NCI-H82 treated with DMSO at 0.1 percent for 48 hours (cell line): Measurements from ENCODE around the gene TMEM44.
"Not testable (repeated sequence)": the region's sequence is repeated elsewhere in the genome, so short reads cannot be mapped to it uniquely, and the experiment has no call there.

Source experiments
- DNase-seq: peaks from one replicate; lab custom pipeline; 2025; ENCODE audit not compliant: unreplicated experiment; lab: John Stamatoyannopoulos, UW

The TMEM44 gene

GRCh38 chr3:194647747-194648146 is 14.5 kb upstream of the TMEM44 start:
- no peak for DNase-seq

GRCh38 chr3:194642769-194643168 is 9.6 kb upstream of the TMEM44 start:
- no peak for DNase-seq

- no peak for DNase-seq
Measured at GRCh38 chr3:194640829-194641228, 7.6 kb upstream of the TMEM44 start.

- no peak for DNase-seq
Measured at GRCh38 chr3:194638991-194639605, 5.9 kb upstream of the TMEM44 start.

- no peak for DNase-seq
Measured at GRCh38 chr3:194637541-194638400, 4.6 kb upstream of the TMEM44 start.

- DNase-seq: no peak
Measured at GRCh38 chr3:194637066-194637465, 3.8 kb upstream of the TMEM44 start.

GRCh38 chr3:194632809-194633348 is 340 bp downstream of the TMEM44 start:
- DNase-seq: peak; percentile 27

GRCh38 chr3:194632226-194632808 is 902 bp downstream of the TMEM44 start:
- DNase-seq: no peak

GRCh38 chr3:194631696-194632095 is 1.5 kb downstream of the TMEM44 start:
- DNase-seq: no peak

- DNase-seq: not testable (repeated sequence)
Measured at GRCh38 chr3:194630681-194631080, 2.5 kb downstream of the TMEM44 start.

- no peak for DNase-seq
Measured at GRCh38 chr3:194624956-194625355, 8.3 kb downstream of the TMEM44 start.

GRCh38 chr3:194623449-194624290 is 9.5 kb downstream of the TMEM44 start:
- DNase-seq: no peak

GRCh38 chr3:194622621-194623340 is 10.4 kb downstream of the TMEM44 start:
- no peak for DNase-seq

- DNase-seq: no peak
Measured at GRCh38 chr3:194621947-194622346, 11.3 kb downstream of the TMEM44 start.

GRCh38 chr3:194620196-194620595 is 13.0 kb downstream of the TMEM44 start:
- DNase-seq: no peak

GRCh38 chr3:194619741-194620140 is 13.5 kb downstream of the TMEM44 start:
- no peak for DNase-seq

- DNase-seq: no peak
Measured at GRCh38 chr3:194618858-194619608, 14.2 kb downstream of the TMEM44 start.

- no peak for DNase-seq
Measured at GRCh38 chr3:194617827-194618226, 15.4 kb downstream of the TMEM44 start.

GRCh38 chr3:194617143-194617671 is 16.0 kb downstream of the TMEM44 start:
- DNase-seq: no peak
